Measurements from ENCODE around the gene IREB2. TPM values are rescaled to one million over a fixed set of nuclear protein-coding genes. Genes with fewer than 3 reads are reported as not detected.
A peak's percentile ranks its signal among the peaks of the same experiment; 100 is the strongest.

The IREB2 gene
- total and polyA plus RNA-seq, 2 of the 13 experiments (the other 11 are each of a cell fraction or from before 2014, with no cell fraction given), result 24.2 to 30.4 TPM

DNA sequence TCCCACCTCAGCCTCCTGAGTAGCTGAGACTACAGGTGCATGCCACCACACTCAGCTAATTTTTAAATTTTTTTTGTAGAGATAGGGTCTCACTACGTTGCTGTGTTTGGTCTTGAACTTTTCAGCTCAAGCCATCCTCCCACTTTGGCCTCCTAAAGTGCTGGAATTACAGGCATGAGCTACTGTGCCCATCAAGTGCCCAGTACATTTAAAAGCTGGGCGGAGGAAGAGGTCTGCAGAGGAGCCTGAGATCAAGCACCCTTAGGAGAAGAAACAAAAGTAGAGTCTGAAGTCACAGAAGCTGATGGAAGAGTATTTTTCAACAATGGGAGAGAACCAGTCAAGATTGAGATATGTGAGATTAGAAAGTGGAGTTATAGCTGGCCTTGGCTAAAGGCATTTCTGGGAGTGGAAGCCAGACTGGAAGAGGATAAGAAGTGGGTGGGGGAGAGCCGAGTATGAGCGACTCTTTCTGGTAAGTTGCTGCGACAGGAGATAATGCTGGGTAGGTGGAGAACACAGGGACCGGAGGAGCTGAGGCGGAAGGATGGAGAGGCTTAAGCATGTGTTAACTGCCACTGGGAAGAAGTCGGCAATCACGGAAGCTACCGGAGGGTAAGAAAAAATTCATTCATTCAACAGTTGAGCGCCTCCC lies 782 bp upstream of the IREB2 start (continued):
- TF ChIP-seq ZNF441 (CRISPR knock-in tag; IDR thresholded peaks at IDR 0.05; ENCODE audit: borderline replicate concordance), result no peak
- TF ChIP-seq HNF4G (IDR thresholded peaks at IDR 0.05; ENCODE audit: borderline replicate concordance, low read depth, low read length), result no peak
- TF ChIP-seq HNF4G (CRISPR knock-in tag; IDR thresholded peaks at IDR 0.05; ENCODE audit: borderline replicate concordance, low read depth), result no peak
- no peak for TF ChIP-seq ZSCAN31 (CRISPR knock-in tag; IDR thresholded peaks at IDR 0.05; ENCODE audit: low read depth)
- TF ChIP-seq ZKSCAN8 (CRISPR knock-in tag; IDR thresholded peaks at IDR 0.05; ENCODE audit: borderline replicate concordance), result no peak
- 0 out of 2 replicates have a peak, but pooled peaks have one; percentile 1 for TF ChIP-seq ZNF121 (CRISPR knock-in tag; IDR thresholded peaks at IDR 0.05)
- TF ChIP-seq ZNF83 (CRISPR knock-in tag; IDR thresholded peaks at IDR 0.05; ENCODE audit: borderline replicate concordance), result peak; percentile 41; the same call in 1 of the 2 replicates
- 0 out of 2 replicates have a peak, but pooled peaks have one; percentile 9 for TF ChIP-seq MTERF4 (CRISPR knock-in tag; IDR thresholded peaks at IDR 0.05)
- TF ChIP-seq AFF4 (CRISPR knock-in tag; IDR thresholded peaks at IDR 0.05), result no peak
- TF ChIP-seq SKIL (CRISPR knock-in tag; IDR thresholded peaks at IDR 0.05; ENCODE audit: borderline replicate concordance), result no peak
- TF ChIP-seq PRPF4 (IDR thresholded peaks at IDR 0.05; ENCODE audit: low read depth, low read length, poor library complexity, severe bottlenecking), result no peak
- TF ChIP-seq ZFP91 (CRISPR knock-in tag; IDR thresholded peaks at IDR 0.05; ENCODE audit: borderline replicate concordance), result no peak
- TF ChIP-seq ZNF256 (CRISPR knock-in tag; conservative IDR thresholded peaks at IDR 0.05), result no peak
- no peak for TF ChIP-seq TBL1XR1 (IDR thresholded peaks at IDR 0.05; ENCODE audit: borderline replicate concordance, low read length, partially characterized antibody)
- no peak for TF ChIP-seq NR3C1 (CRISPR knock-in tag; IDR thresholded peaks at IDR 0.05)
- TF ChIP-seq, protein P1, sequence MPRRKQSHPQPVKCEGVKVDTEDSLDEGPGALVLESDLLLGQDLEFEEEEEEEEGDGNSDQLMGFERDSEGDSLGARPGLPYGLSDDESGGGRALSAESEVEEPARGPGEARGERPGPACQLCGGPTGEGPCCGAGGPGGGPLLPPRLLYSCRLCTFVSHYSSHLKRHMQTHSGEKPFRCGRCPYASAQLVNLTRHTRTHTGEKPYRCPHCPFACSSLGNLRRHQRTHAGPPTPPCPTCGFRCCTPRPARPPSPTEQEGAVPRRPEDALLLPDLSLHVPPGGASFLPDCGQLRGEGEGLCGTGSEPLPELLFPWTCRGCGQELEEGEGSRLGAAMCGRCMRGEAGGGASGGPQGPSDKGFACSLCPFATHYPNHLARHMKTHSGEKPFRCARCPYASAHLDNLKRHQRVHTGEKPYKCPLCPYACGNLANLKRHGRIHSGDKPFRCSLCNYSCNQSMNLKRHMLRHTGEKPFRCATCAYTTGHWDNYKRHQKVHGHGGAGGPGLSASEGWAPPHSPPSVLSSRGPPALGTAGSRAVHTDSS (CRISPR knock-in tag; conservative IDR thresholded peaks at IDR 0.05), result no peak
- 0 out of 2 replicates have a peak, but pooled peaks have one; percentile 33 for TF ChIP-seq CCDC6 (CRISPR knock-in tag; IDR thresholded peaks at IDR 0.05)
- TF ChIP-seq ZNF468 (CRISPR knock-in tag; IDR thresholded peaks at IDR 0.05), result no peak
- no peak for TF ChIP-seq ZNF556 (CRISPR knock-in tag; IDR thresholded peaks at IDR 0.05; ENCODE audit: borderline replicate concordance)

Data from HepG2 (cell line).